HCT116 (cell line): ENCODE data around the gene ZNHIT1. TPM values are rescaled to one million over a fixed set of nuclear protein-coding genes. Genes with fewer than 3 reads are reported as not detected.

Experiments used
- ATAC-seq: fragments of 200-7000 bp; cut with Tn5 transposase; 2 replicates; pipeline ENCODE4 v1.9.1; 2020; ENCODE audit warnings: mild to moderate bottlenecking, moderate library complexity
- BruUV-seq: library from RNA; stranded (reverse); fragments of 400-500 nt; replicated peaks from 2 replicates; lab custom pipeline; 2021; lab: Mats Ljungman, UMichigan
- CTCF ChIA-PET: fragments of 300-600 bp; sonication (Branson Sonifier 250); formaldehyde crosslinking; loops from one replicate; lab custom pipeline; 2021; ENCODE audit warnings: antibody characterized with exemption; lab: Charles Lee
- POLR2A ChIA-PET: fragments of 300-600, 350-600 bp; sonication (Branson Sonifier 250); formaldehyde crosslinking; loops from one replicate; lab custom pipeline; 2021; ENCODE audit warnings: antibody characterized with exemption; lab: Charles Lee
- RAD21 ChIA-PET, 2 experiments: fragments of 300-600 bp; sonication (Branson Sonifier 250); formaldehyde crosslinking; loops; one replicate each; lab custom pipeline; 2023; ENCODE audit warnings: low total read pairs in 2 of 2; ENCODE audit not compliant: uncharacterized antibody in 2 of 2, unreplicated experiment in 2 of 2, low non-redundant PET in 1 of 2; lab: Charles Lee
- DNase-seq: peaks from one replicate; pipeline ENCODE4 v3.0.0-alpha.2; 2010; ENCODE audit warnings: low read depth, low spot score
- H2AFZ ChIP-seq: fragments of 200-600 bp; shearing (Covaris generic), sonication (generic); 2 replicates; pipeline ENCODE4 v1.6.1; 2017; ENCODE audit warnings: low read depth, mixed run types, mixed read lengths, antibody characterized with exemption, low read length; ENCODE audit not compliant: poor library complexity, severe bottlenecking
- H3K27ac ChIP-seq: 2 replicates; pipeline ENCODE4 v1.5.1; 2012; ENCODE audit warnings: low read depth, low read length
- H3K27me3 ChIP-seq: fragments of 200-600 bp; sonication (generic); 2 replicates; pipeline ENCODE4 v1.6.1; 2016; ENCODE audit warnings: mixed run types, low read length, mixed read lengths; ENCODE audit not compliant: insufficient read depth
- H3K36me3 ChIP-seq, 2 experiments: fragments of 200-500 bp in 1 of 2; fragments of 200-600 bp in 1 of 2; sonication (Bioruptor generic) in 1 of 2; sonication (generic) in 1 of 2; 2 replicates each; pipeline versions ENCODE4 v1.5.1 to v1.6.1; 2014 to 2016; ENCODE audit warnings: low read length in 2 of 2, inconsistent platforms in 1 of 2, mixed read lengths in 1 of 2, mixed run types in 1 of 2; ENCODE audit not compliant: insufficient read depth in 2 of 2, control insufficient read depth in 1 of 2
- H3K4me1 ChIP-seq, 2 experiments: fragments of 200-600 bp in 1 of 2; sonication (generic) in 1 of 2; 2 replicates each; pipeline versions ENCODE4 v1.5.1 to v1.6.1; 2012 to 2017; ENCODE audit warnings: low read length in 2 of 2, inconsistent platforms in 1 of 2, mild to moderate bottlenecking in 1 of 2, mixed read lengths in 1 of 2, mixed run types in 1 of 2, moderate library complexity in 1 of 2; ENCODE audit not compliant: insufficient read depth in 2 of 2, control insufficient read depth in 1 of 2
- H3K4me2 ChIP-seq: fragments of 200-600 bp; sonication (generic); 2 replicates; pipeline ENCODE4 v1.6.1; 2017; ENCODE audit warnings: mixed run types, low read length, mixed read lengths
- H3K4me3 ChIP-seq, 2 experiments: fragments of 200-600 bp in 1 of 2; sonication (generic) in 1 of 2; replicated peaks in 1 of 2; 2 replicates each; pipeline ENCODE4 v1.5.1; 2011 to 2016; ENCODE audit warnings: low read length in 2 of 2, control low read depth in 1 of 2, low read depth in 1 of 2, mild to moderate bottlenecking in 1 of 2, mixed read lengths in 1 of 2, mixed run types in 1 of 2
- H3K79me2 ChIP-seq: fragments of 200-600 bp; sonication (generic); 2 replicates; pipeline ENCODE4 v1.6.1; 2017; ENCODE audit warnings: mild to moderate bottlenecking, mixed run types, low read length, moderate library complexity, mixed read lengths; ENCODE audit not compliant: insufficient read depth
- H3K9ac ChIP-seq: fragments of 200-600 bp; sonication (generic); 2 replicates; pipeline ENCODE4 v1.6.1; 2016; ENCODE audit warnings: low read length, mixed read lengths
- H3K9me2 ChIP-seq: fragments of 200-600 bp; sonication (generic), shearing (Covaris generic); 2 replicates; pipeline ENCODE4 v1.6.1; 2017; ENCODE audit warnings: mixed run types, mild to moderate bottlenecking, moderate library complexity; ENCODE audit not compliant: insufficient read depth
- H3K9me3 ChIP-seq, 2 experiments: fragments of 200-500 bp in 1 of 2; fragments of 200-600 bp in 1 of 2; sonication (Bioruptor generic) in 1 of 2; sonication (generic) in 1 of 2; 2 replicates each; pipeline ENCODE4 v1.6.1; 2014 to 2017; ENCODE audit warnings: low read length in 2 of 2, mixed read lengths in 2 of 2, inconsistent platforms in 1 of 2, low read depth in 1 of 2, mild to moderate bottlenecking in 1 of 2, mixed run types in 1 of 2, moderate library complexity in 1 of 2; ENCODE audit not compliant: control insufficient read depth in 1 of 2, insufficient read depth in 1 of 2
- H4K20me1 ChIP-seq: fragments of 200-600 bp; sonication (generic), shearing (Covaris generic); 2 replicates; pipeline ENCODE4 v1.6.1; 2017; ENCODE audit warnings: mixed run types, mild to moderate bottlenecking, moderate library complexity; ENCODE audit not compliant: insufficient read depth
- CBX3 ChIP-seq: IDR thresholded peaks from 2 replicates; pipeline ENCODE4 v1.6.1; 2012; ENCODE audit warnings: low read depth
- EGR1 ChIP-seq: IDR thresholded peaks from 2 replicates; pipeline ENCODE4 v1.6.1; 2012; ENCODE audit warnings: low read depth
- EZH2 ChIP-seq: fragments of 200-600 bp; sonication (generic); IDR thresholded peaks from 2 replicates; pipeline ENCODE4 v1.6.1; 2017; ENCODE audit warnings: antibody characterized with exemption, mixed run types
- EZH2phosphoT487 ChIP-seq: fragments of 200-600 bp; IDR thresholded peaks from 2 replicates; pipeline ENCODE4 v1.6.1; 2018; ENCODE audit warnings: antibody characterized with exemption, borderline replicate concordance
- JUND ChIP-seq: IDR thresholded peaks from 2 replicates; pipeline ENCODE4 v1.6.1; 2012
- POLR2A ChIP-seq: IDR thresholded peaks from 2 replicates; pipeline ENCODE4 v1.7.0; 2011; ENCODE audit warnings: borderline replicate concordance; ENCODE audit not compliant: insufficient read depth, insufficient read length; ENCODE audit errors: extremely low read depth
- SIN3A ChIP-seq: IDR thresholded peaks from 2 replicates; pipeline ENCODE4 v1.6.1; 2012; ENCODE audit warnings: low read depth
- SP1 ChIP-seq: IDR thresholded peaks from 2 replicates; pipeline ENCODE4 v1.6.1; 2012; ENCODE audit warnings: low read depth
- TCF7L2 ChIP-seq: IDR thresholded peaks from 2 replicates; pipeline ENCODE4 v1.7.0; 2011; ENCODE audit warnings: borderline replicate concordance, inconsistent platforms; ENCODE audit not compliant: insufficient read depth, insufficient read length; ENCODE audit errors: extremely low read depth
- intact Hi-C: fragments of 100-400 bp; cut with micrococcal nuclease; formaldehyde crosslinking; loops from 2 replicates; pipeline ENCODE4 v1.10.0; 2022
- total RNA-seq: library from RNA; stranded (reverse); gene quantifications from one replicate; pipeline ENCODE4 v1.2.1, GENCODE V29; 2021; ENCODE audit not compliant: unreplicated experiment
- TF ChIP-seq, protein P1 (sequence below): IDR thresholded peaks from 2 replicates; pipeline ENCODE4 v1.6.1; 2012

ZNHIT1 gene
- total RNA-seq, 1 experiment from 2014 or later: 69.4 TPM

DNA sequence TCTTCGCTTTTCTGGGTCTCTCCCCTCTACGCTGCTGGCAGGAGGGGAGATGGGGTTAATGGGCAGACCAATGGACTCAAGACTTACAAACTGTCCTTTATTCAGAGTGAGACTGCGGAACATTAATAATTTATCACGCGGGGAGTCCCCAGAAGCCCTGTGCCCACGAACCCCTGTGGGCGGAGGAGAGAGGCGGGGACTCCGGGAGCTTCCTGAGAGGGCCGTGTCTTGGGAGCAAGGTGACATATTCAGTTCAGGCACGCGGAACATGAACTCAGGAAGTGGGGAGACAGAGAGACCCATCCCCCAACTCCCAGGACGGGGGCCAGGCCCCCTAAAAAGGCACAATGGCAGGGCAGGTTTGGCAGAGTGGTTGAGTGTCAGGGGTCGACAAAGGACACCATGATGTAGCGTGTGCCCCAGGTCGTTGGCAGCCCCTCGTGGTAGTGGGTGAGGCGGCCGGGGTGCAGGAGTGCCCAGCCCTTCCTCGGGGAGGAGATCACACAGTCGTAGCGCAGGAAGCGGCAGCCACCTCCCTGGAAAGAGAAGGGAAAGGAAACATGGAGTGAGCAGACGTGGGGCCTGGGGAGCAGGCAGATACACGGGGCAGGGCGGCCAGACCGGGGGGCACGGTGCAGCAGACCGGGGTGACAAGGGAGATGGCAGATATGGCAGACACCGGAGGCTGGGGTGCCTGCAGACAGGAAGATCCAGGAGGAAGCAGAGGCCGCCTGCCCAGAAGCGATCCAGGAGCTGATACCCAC, 11.9 kb upstream of the ZNHIT1 start:
- Histone ChIP-seq H3K9ac (no peak overlapping the region), H3K4me3 (no peak overlapping the region), H3K27me3 (no peaks in the 10 kb centered on the region), H3K9me3 (no peaks in the 10 kb centered on the region), H3K27ac (no peak overlapping the region), H3K36me3 (peaks cover 2 to 8% of the 10 kb centered on the region in 2 experiments; a peak in 3 of 4 replicates), H3K4me2 (no peak overlapping the region), H3K9me2 (no peaks in the 10 kb centered on the region), H3K4me1 (peaks cover 0 to 1% of the 10 kb centered on the region in 2 experiments; a peak in 3 of 4 replicates), H2AFZ (no peak overlapping the region), H4K20me1 (no peaks in the 10 kb centered on the region), H3K79me2 (no peaks in the 10 kb centered on the region)
- ChIA-PET CTCF (no interaction called here), RAD21 (no interaction called here), POLR2A (no interaction called here)
- BruUV-seq: no TSS peak
- no peak for ATAC-seq
- TF ChIP-seq SIN3A: no peak
- no peak for TF ChIP-seq POLR2A
- TF ChIP-seq JUND: no peak
- TF ChIP-seq EZH2phosphoT487: no peak
- no peak for TF ChIP-seq SP1
- TF ChIP-seq TCF7L2: no peak
- TF ChIP-seq EZH2: no peak
- DNase-seq: no peak
- intact Hi-C loops: no loop called here

DNA sequence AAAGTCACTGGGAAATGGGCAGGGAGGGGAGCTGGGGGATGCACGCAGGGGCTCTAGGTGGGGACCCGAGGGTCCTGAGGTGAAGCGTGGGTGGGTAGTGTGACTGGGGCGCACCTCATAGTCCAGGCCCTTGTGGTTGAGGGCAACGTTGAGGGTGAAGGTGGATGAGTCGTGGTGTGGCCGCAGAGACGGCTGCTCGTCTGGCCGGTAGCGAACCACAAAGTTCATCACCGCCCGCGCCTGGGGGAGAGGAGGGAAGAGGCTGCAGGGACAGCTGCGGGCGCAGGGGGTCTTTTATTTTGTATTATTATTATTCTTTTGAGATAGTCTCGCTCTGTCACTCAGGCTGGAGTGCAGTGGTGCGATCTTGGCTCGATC, 11.3 kb upstream of the ZNHIT1 start:
- intact Hi-C loops: no loop called here
- BruUV-seq: no TSS peak
- no peak overlapping the region for H3K4me3 ChIP-seq
- H3K4me1 ChIP-seq: no peaks in the 10 kb centered on the region
- H3K9me3 ChIP-seq: no peaks in the 10 kb centered on the region
- H3K9me2 ChIP-seq: no peaks in the 10 kb centered on the region
- ATAC-seq (no peak), DNase-seq (no peak)
- no peak overlapping the region for H3K9ac ChIP-seq
- no peaks in the 10 kb centered on the region for H3K79me2 ChIP-seq
- no peak overlapping the region for H2AFZ ChIP-seq
- H3K27ac ChIP-seq: no peak overlapping the region
- POLR2A ChIA-PET: no interaction called here
- H3K27me3 ChIP-seq: no peaks in the 10 kb centered on the region
- TF ChIP-seq EZH2phosphoT487 (no peak), SIN3A (no peak), EGR1 (no peak), SP1 (no peak), CBX3 (no peak)
- TF ChIP-seq, protein P1, sequence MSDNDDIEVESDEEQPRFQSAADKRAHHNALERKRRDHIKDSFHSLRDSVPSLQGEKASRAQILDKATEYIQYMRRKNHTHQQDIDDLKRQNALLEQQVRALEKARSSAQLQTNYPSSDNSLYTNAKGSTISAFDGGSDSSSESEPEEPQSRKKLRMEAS: no peak
- RAD21 ChIA-PET: no interaction called here
- H3K4me2 ChIP-seq: no peak overlapping the region
- H3K36me3 ChIP-seq: peaks cover 4 to 8% of the 10 kb centered on the region in 2 experiments; a peak in 3 of 4 replicates
- CTCF ChIA-PET: no interaction called here
- H4K20me1 ChIP-seq: no peaks in the 10 kb centered on the region
